GM19324 (cell line): ENCODE measurements around the gene CD79B.
"Not testable (repeated sequence)": the region's sequence is repeated elsewhere in the genome, so short reads cannot be mapped to it uniquely, and the experiment has no call there.

Source experiments
- ATAC-seq: cut with Tn5 transposase; IDR thresholded peaks from one replicate; pipeline ENCODE4 v1.9.1; 2021; ENCODE audit warnings: mild to moderate bottlenecking, moderate library complexity; ENCODE audit not compliant: unreplicated experiment, low FRiP score

CD79B gene

DNA sequence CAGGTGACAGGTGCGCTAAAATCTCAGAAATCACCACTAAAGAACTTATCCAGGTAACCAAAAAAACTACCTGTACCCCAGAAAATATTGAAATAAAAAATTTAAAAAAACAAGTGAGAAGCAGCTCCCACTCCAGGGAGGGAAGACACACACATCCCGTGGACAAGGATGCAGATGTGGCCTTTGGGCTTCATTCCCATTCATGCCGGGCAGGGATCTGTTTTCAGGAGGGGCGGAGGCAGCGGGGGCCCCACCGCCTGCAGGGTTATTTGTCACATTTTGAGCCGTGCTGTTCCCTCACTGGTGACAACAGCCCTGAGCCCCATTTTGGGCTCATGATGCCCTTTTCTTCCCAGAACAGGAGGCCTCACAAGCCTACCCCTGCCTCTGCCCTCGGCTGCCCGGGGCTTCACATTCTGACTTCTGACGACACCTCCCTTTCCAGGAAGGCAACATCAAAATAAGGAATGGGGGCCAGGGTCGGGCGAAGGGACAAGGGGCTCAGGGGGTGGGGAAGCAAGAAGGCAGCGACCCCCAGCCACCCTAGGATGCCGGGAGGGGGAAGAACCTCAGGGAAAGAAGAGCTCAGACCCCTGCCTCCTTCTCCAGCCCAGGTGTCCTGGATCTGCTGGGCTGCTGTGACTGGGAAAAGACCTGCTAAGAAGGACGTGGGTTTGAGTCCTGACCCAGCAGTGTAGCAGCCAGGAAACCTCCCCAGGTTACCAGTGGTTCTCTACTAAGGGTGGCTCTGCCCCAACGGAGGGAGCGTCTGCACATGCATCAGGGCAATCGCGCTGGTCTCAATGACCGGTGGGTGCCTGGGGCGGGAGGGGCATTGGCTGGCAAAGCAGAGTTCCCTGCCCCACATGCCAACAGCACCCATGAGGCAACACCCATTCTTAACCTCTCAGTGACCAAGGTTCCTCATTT lies 2.3 kb upstream of the CD79B start:
- no peak for ATAC-seq

GRCh38 chr17:63933598-63933997 lies 1.5 kb upstream of the CD79B start:
- ATAC-seq: no peak

GRCh38 chr17:63932721-63933120 lies 590 bp upstream of the CD79B start:
- no peak for ATAC-seq

GRCh38 chr17:63930951-63931575 lies 1.1 kb downstream of the CD79B start:
- ATAC-seq: no peak

- ATAC-seq: no peak
These were observed 2.0 kb downstream of the CD79B start for GRCh38 chr17:63929860-63930766.

- no peak for ATAC-seq
These were observed 3.0 kb downstream of the CD79B start for GRCh38 chr17:63928966-63929695.

GRCh38 chr17:63928172-63928666 lies 3.9 kb downstream of the CD79B start:
- ATAC-seq: no peak

GRCh38 chr17:63927464-63928171 lies 4.5 kb downstream of the CD79B start:
- no peak for ATAC-seq

- no peak for ATAC-seq
These were observed 6.0 kb downstream of the CD79B start for GRCh38 chr17:63926164-63926563.

GRCh38 chr17:63925615-63926014 lies 6.5 kb downstream of the CD79B start:
- no peak for ATAC-seq

- ATAC-seq: not testable (repeated sequence)
These were observed 9.7 kb downstream of the CD79B start for GRCh38 chr17:63922402-63922801.

- not testable (repeated sequence) for ATAC-seq
These were observed 11.4 kb downstream of the CD79B start for GRCh38 chr17:63920779-63921178.

- not testable (repeated sequence) for ATAC-seq
These were observed 12.1 kb downstream of the CD79B start for GRCh38 chr17:63920050-63920449.

DNA sequence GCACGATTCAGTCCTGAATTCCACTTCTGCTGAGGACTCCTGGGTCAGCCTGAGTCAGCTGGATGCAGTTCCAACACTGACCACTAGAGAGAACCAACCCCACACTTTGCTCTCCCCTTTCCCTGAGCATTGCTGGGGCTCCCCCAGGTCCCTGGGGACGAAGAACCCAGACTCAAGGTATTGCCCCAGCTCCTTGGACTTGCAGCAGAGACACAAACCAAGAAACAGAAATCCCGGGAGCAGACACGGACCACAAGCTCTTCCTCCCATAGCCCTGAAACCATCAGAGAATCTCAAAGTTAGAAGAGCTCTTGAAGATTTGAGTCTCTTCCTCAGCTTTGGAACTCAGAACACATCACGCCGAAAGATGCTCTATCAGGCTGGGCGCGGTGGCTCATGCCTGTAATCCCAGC lies 12.8 kb downstream of the CD79B start:
- ATAC-seq: no peak

GRCh38 chr17:63918789-63919305 lies 13.3 kb downstream of the CD79B start, which contains the start of gene GH1:
TSS of gene GH1 (minus strand) at chr17:63918839. CDS start at chr17:63918776, 63 bp downstream.
- not testable (repeated sequence) for ATAC-seq

DNA sequence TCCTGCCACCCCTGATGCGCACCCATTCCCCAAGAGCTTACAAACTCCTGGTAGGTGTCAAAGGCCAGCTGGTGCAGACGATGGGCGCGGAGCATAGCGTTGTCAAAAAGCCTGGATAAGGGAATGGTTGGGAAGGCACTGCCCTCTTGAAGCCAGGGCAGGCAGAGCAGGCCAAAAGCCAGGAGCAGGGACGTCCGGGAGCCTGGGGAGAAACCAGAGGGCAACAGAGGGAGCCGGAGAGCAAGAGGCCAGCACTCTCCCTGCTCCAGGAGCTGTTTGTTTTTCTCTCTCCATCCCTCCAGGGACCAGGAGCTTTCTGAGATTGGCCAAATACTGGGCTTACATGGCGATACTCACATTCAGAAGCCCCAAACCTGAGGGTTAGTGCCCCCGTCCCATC lies 13.8 kb downstream of the CD79B start:
- no peak for ATAC-seq

DNA sequence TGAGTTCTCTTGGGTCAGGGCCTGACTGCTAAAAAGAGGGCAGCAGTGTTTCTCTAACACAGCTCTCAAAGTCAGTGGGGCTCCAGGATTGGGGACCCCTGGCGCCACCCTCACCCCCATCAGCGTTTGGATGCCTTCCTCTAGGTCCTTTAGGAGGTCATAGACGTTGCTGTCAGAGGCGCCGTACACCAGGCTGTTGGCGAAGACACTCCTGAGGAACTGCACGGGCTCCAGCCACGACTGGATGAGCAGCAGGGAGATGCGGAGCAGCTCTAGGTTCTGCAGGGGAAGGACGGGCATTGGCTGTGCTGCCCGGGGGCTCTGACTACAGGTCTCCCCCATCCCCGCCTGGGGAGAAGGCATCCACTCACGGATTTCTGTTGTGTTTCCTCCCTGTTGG lies 14.5 kb downstream of the CD79B start:
- ATAC-seq: no peak

DNA sequence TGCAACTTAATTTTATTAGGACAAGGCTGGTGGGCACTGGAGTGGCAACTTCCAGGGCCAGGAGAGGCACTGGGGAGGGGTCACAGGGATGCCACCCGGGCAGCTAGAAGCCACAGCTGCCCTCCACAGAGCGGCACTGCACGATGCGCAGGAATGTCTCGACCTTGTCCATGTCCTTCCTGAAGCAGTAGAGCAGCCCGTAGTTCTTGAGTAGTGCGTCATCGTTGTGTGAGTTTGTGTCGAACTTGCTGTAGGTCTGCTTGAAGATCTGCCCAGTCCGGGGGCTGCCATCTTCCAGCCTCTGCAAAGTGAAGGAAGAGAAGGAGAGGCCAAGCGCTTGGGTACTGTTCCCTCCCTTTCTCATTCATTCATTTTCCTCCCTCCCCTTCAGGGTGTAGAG lies 14.9 kb downstream of the CD79B start:
- ATAC-seq: not testable (repeated sequence)
